HG03097 (cell line): Measurements from ENCODE around the gene PPP1R37.
A peak's percentile ranks its signal among the peaks of the same experiment; 100 is the strongest.

Experiments used
- ATAC-seq: cut with Tn5 transposase; IDR thresholded peaks from one replicate; pipeline ENCODE4 v1.9.1; 2021; ENCODE audit not compliant: unreplicated experiment, low FRiP score

Gene PPP1R37, protein sequence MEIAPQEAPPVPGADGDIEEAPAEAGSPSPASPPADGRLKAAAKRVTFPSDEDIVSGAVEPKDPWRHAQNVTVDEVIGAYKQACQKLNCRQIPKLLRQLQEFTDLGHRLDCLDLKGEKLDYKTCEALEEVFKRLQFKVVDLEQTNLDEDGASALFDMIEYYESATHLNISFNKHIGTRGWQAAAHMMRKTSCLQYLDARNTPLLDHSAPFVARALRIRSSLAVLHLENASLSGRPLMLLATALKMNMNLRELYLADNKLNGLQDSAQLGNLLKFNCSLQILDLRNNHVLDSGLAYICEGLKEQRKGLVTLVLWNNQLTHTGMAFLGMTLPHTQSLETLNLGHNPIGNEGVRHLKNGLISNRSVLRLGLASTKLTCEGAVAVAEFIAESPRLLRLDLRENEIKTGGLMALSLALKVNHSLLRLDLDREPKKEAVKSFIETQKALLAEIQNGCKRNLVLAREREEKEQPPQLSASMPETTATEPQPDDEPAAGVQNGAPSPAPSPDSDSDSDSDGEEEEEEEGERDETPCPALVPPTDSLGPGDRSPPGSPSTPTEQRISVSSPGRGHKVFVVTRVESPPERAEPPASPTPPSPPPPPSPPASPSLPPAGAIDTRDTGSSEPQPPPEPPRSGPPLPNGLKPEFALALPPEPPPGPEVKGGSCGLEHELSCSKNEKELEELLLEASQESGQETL

DNA sequence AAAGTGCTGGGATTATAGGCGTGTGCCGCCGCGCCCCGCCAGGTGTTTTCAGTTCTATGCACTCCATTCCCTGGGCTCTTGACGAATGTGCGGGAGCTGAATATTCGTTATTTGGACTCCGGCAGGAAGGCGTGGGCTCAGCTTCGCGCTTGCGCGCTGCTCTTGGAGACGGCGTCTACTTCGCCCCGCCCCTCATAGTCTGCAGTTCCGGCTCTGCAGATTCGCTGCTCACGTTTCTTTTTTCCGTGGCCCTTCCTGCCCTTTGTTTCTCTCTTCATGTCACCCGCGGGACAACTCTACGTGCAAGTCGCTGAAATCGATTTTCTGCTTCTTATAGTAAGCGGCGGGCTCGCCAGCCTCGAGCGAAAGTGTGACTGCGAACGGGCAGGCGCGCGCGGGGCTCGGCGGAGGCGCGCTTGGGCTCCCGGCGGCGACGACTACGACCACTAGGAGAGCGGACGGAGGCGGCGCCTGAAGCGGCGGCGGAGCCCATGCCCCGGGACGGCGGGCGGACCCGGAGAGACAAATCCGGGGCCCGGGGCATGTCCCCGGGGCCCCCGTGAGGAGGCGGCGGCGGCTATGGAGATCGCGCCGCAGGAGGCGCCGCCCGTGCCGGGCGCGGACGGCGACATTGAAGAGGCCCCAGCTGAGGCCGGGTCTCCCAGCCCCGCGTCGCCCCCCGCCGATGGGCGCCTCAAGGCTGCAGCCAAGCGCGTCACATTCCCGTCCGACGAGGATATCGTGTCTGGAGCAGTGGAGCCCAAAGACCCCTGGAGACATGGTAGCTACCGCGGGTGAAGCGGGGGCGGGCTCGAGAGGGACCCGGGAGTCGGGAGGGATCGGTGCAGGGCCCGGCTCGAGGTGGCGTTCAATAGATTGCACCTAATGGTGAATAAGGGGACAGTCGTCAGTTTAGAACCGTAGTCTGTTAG, at the start of gene PPP1R37:
PPP1R37 (plus strand) TSS at position 433 of the 932 bp plus-strand sequence; CDS start at position 580, 147 bp downstream.
- peak; percentile 48 for ATAC-seq

GRCh38 chr19:45045671-45046353, 47.2 kb upstream of the PPP1R37 start:
- ATAC-seq: no peak

DNA sequence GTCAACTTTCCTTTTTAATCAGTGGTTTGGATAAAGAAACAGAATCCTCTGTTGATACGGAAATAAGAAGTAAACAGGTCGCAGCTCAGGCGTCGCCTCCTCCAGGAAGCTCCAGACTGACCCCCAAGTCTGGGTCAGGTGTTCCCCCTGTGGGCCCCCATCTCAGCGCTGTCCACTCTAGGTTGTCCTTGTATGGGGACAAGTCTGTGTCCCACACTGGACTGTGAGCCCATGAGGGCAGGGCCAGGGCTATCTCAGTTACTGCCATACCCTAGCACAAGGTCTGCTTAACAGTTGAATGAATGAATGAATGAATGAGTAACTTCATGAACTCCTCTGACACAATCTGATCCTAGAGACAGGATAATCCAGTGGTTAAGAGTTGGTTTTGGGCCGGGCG, 46.6 kb upstream of the PPP1R37 start:
- ATAC-seq: no peak

GRCh38 chr19:45047188-45047797, 45.7 kb upstream of the PPP1R37 start:
- ATAC-seq: no peak

DNA sequence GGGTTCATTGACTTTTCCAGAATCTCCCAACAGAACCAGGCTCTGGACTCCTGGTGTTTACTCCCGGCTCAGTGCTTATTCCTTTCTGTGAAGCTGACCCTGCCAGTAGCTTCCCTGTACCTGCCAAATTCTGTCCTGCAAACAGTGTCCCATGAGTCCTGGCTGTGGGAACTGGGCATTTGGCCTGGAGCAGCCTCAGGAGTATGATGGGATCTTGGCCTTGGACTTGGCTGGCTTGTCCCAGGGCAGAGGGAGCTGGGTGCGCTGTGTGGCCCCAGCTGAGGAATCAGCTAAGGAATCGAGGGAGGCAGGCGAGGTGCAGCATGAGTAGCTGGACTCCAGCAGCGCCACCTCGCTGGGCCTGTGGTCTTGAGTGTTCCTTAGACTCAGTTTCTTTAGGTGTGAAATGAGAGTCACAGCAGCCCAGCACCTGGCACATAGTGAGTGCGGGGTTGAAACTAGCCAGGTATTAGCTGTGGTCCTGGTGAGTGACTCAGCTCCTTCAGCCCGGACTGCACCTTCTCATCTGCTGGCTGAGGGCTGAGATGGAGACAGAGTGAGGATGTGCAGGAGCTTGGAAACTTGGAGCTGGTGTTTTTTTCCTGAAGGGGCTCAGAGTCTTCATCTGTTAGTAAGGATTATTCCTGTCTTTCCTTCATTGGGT, 43.8 kb upstream of the PPP1R37 start:
- ATAC-seq: no peak

GRCh38 chr19:45050036-45050435, 42.9 kb upstream of the PPP1R37 start:
- no peak for ATAC-seq

DNA sequence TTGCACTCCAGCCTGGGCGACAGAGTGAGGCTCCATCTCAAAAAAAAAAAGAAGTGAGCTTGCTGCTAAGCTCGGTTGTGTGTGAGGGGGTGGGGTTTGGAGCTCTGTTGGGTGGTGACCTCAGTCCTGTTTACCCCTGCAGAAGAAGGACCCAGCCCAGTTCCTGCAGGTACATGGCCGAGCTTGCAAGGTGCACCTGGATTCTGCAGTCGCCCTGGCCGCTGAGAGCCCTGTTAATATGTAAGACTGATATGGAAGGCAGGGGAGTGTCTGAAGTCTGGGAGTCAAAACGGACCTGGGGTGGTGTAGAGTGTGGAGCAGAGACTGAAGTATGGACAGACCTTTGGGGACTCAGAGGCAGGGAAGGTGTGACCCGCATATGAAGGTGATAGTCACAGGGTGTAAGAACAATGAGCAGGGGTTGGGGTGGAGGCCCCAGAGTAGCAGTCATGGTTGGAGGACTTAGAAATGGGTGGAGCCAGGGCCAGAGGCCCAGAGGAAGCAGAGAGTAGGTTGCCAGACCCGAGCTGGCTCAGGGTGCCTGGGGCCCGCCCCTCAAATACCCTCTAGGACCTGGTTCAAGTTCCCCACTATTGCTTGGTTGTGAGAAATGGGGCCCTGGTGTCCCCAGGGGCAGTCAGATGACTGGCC, 40.9 kb upstream of the PPP1R37 start:
- ATAC-seq: no peak

DNA sequence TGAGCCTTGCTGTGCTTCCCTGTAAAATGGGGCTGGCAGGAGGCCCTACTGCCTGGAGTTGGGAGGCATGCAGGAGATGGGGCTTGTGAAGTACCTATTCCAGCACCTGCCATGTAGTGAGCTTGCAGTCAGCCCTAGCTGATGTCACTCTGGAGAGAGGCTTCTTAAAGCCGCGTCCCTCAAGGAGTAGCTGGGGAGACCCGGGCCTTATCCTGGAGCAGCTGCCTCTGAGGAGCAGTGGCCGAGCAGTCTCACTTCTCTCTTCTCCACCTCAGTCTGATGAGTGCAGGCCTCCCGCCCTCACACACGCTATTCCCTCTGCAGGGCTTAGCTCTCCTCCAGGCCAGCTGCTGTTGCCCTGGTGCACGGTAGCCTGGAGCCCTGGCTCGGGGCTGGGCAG, 36.1 kb upstream of the PPP1R37 start:
- ATAC-seq: no peak

GRCh38 chr19:45057444-45057843, 35.5 kb upstream of the PPP1R37 start:
- ATAC-seq: no peak

GRCh38 chr19:45058622-45059159, 34.3 kb upstream of the PPP1R37 start:
- ATAC-seq: no peak

DNA sequence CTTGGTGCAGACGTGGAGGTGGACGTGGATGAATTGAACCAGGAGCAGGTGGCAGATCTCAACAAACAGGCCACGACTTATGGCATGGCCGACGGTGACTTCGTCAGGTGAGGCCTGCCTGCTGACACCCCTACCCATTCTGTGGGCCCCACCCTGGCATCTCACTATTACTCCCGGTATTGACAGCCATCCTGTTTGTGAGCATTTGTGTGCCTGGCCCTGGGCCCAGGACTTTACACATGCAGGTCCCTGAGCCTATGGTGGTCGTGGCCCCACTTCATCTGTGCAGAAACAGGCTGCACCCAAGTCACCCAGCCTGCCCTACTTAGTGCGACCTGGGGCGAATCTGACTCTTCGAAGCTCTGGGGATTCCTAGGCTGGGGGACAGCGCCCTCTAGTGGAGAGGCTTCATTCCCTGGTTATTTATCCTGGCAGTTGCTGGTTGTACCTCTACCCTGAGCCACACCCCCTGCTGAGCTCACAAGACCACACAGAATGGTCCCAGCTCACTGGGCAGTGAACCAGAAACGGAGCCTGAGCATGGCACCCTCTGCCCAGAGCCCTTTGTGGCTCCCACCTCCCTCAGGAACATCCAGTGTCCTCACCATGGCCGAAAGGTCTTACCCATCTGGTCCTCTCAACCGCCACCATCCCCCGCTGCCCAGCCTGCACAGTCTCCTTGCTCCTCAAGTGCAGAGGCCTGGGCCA, 33.6 kb upstream of the PPP1R37 start:
- ATAC-seq: no peak

GRCh38 chr19:45061965-45062364, 31.0 kb upstream of the PPP1R37 start:
- no peak for ATAC-seq

- ATAC-seq: no peak
Measured at GRCh38 chr19:45063851-45064801, 28.9 kb upstream of the PPP1R37 start.

DNA sequence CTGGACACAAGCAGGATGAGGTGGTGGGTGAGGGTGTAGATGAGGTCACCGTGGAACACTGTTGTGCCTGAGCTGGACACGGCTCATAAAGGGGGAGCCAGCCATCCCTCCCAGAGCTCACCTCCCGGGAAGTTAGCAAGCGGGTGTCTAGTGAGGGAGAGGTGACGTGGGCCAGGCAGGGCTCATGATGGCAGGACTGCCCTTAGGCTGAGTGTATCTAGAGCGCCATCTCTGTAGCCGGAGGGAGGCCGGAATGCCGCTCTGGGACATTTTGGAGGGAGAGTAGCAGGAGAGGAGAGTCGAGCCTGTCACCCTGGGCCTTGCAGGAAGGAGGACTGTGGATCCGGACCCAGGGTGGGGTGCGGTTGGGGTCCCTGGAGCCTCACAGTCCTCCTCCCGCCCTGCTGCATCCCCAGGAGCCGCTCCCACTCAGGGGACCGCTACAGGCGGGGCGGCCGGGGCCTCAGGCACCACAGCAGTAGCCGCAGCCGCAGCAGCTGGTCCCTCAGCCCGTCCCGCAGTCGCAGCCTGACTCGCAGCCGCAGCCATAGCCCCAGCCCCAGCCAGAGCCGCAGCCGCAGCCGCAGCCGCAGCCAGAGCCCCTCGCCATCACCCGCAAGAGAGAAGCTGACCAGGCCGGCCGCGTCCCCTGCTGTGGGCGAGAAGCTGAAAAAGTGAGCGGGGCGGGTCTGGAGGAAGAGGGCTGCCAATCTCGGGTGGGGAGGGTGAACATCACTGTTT, 25.9 kb upstream of the PPP1R37 start:
- no peak for ATAC-seq

DNA sequence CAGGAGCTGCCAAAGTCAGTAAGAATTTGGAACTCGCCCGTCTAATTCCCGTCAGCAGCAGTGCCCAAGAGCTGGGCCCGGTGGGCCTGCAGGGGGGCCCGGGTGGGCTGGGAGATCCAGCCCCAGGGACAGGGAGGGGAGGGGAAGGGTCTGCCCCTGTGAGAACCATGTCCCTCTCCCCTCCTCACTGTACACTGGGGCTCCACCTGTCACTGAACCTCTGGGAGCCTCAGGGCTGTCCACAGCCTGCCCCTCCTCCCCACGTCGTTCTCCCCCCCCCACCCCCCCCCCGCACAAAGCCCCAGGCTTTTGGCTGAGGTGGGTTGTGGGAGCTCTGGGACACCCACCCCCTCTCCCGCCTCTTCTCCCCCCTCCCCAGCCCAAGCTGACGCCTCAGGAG, 24.9 kb upstream of the PPP1R37 start:
- ATAC-seq: no peak

DNA sequence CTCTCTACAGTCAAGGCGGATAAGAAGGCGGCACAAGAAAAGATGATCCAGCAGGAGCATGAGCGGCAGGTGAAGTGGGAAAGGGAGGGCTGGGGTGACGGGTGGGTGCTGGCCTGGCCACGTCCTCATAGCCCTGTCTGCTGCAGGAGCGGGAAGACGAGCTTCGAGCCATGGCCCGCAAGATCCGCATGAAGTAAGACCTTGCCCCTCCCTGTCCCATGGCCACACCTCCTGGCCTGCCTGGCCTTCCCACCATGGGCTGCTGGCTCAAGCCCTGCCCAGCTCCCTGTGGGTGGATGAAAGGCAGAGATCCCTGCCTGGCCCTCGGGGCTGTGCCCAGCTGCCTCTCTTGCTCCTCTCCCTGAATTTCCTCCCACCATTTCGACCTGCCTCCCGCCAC, 23.9 kb upstream of the PPP1R37 start:
- no peak for ATAC-seq
